Coronary artery (tissue), 2 donors: ENCODE data around the gene CAPN2.

ENCODE experiments used
- DNase-seq: peaks from one replicate; pipeline ENCODE4 v3.0.0-alpha.2; 2017; ENCODE audit warnings: low spot score
- H3K27ac ChIP-seq, 2 donors: fragments of 200-600 bp; sonication (generic); one replicate each; pipeline ENCODE4 v1.5.1; 2016 to 2019
- H3K4me3 ChIP-seq: fragments of 200-600 bp; sonication (generic); 2 replicates; pipeline ENCODE4 v1.5.1; 2016; ENCODE audit warnings: mild to moderate bottlenecking, moderate library complexity
- CTCF ChIP-seq: fragments of 200-600 bp; sonication (generic); IDR thresholded peaks from one replicate; pipeline ENCODE4 v1.5.1; 2019; ENCODE audit warnings: antibody characterized with exemption

CAPN2 gene

GRCh38 chr1:223771814-223772770 is 59.8 kb downstream of the CAPN2 start:
- no peak for DNase-seq
- Histone ChIP-seq H3K27ac (peak overlapping the region; percentile 72 to 83), H3K4me3 (peak overlapping the region; percentile 36)
- TF ChIP-seq CTCF = no peak

GRCh38 chr1:223772771-223773160 is 60.4 kb downstream of the CAPN2 start:
- no peak for DNase-seq
- no peak for TF ChIP-seq CTCF
- H3K27ac ChIP-seq = peak overlapping the region; percentile 72 to 83
- H3K4me3 ChIP-seq = no peak overlapping the region

GRCh38 chr1:223774134-223774814 is 61.9 kb downstream of the CAPN2 start:
- peak overlapping the region in 1 of 2 donors; percentile 49 for H3K27ac ChIP-seq
- no peak for DNase-seq
- TF ChIP-seq CTCF = no peak
- H3K4me3 ChIP-seq = no peak overlapping the region

- Histone ChIP-seq H3K4me3 (no peak overlapping the region), H3K27ac (peak overlapping the region; percentile 27 to 81)
- no peak for DNase-seq
- TF ChIP-seq CTCF = no peak
These were observed 62.7 kb downstream of the CAPN2 start for GRCh38 chr1:223775054-223775453.

- no peak for DNase-seq
- TF ChIP-seq CTCF = no peak
- no peak overlapping the region for H3K4me3 ChIP-seq
- peak overlapping the region in 1 of 2 donors; percentile 81 for H3K27ac ChIP-seq
These were observed 63.4 kb downstream of the CAPN2 start for GRCh38 chr1:223775711-223776074.

GRCh38 chr1:223776075-223776814 is 63.9 kb downstream of the CAPN2 start:
- Histone ChIP-seq H3K4me3 (no peak overlapping the region), H3K27ac (peak overlapping the region; percentile 50 to 81)
- TF ChIP-seq CTCF = no peak
- DNase-seq = no peak
